K562 (cell line): ENCODE results near the gene TADA1. TPM values are rescaled to one million over a fixed set of nuclear protein-coding genes. Genes with fewer than 3 reads are reported as not detected.

Source experiments
- ETV6 ChIP-seq, 3 experiments: fragments of 150-350 bp in 1 of 3; sonication (generic) in 1 of 3; formaldehyde crosslinking in 1 of 3; IDR thresholded peaks; 2 replicates each; pipeline versions ENCODE4 v1.6.1 to v1.8.0; 2014 to 2022; ENCODE audit warnings: borderline replicate concordance in 2 of 3, low read depth in 2 of 3, antibody characterized with exemption in 1 of 3, low read length in 1 of 3, mild to moderate bottlenecking in 1 of 3, missing genetic modification reagents in 1 of 3
- FUS ChIP-seq: fragments of 200-400 bp; formaldehyde crosslinking; optimal IDR thresholded peaks from 2 replicates; pipeline ENCODE3; 2017; ENCODE audit warnings: low read depth, low read length
- GTF2F1 ChIP-seq: IDR thresholded peaks from 2 replicates; pipeline ENCODE4 v1.6.1; 2011; ENCODE audit warnings: low read depth, low read length, improper control_type of control experiment
- KLF1 ChIP-seq: fragments of 450-650 bp; IDR thresholded peaks from 2 replicates; pipeline ENCODE4 v1.6.1; 2016; ENCODE audit warnings: missing genetic modification characterization, missing compliant biosample characterization
- KLF16 ChIP-seq: IDR thresholded peaks from 2 replicates; pipeline ENCODE4 v1.6.1; 2016; ENCODE audit warnings: antibody characterized with exemption
- SP1 ChIP-seq: sonication (generic); formaldehyde crosslinking; IDR thresholded peaks from 2 replicates; pipeline ENCODE4 v1.8.1; 2022; ENCODE audit warnings: mild to moderate bottlenecking, missing genetic modification reagents
- ZNF263 ChIP-seq: sonication (generic); formaldehyde crosslinking; IDR thresholded peaks from 2 replicates; pipeline ENCODE4 v1.8.0; 2022; ENCODE audit warnings: mild to moderate bottlenecking, missing genetic modification reagents, borderline replicate concordance
- ZNF764 ChIP-seq: fragments of 250-450 bp; sonication (Bioruptor Pico); IDR thresholded peaks from 2 replicates; pipeline ENCODE4 v1.4.0; 2020; ENCODE audit warnings: low read depth, mild to moderate bottlenecking, moderate library complexity
- polyA plus RNA-seq, 8 experiments: library from polyadenylated mRNA; depleted of rRNA in 4 of 8; stranded (reverse) in 5 of 8; unstranded in 3 of 8; fragments of >200 nt; fragmentation: Nextera tagmentation in 2 of 8; fragmentation: Illumina TruSeq in 1 of 8; extraction: Ambion mirVana in 2 of 8; extraction: Trizol in 1 of 8; gene quantifications; 2 replicates each; pipeline versions ENCODE4 v1.2.1 to v1.2.3, GENCODE V29; 2011 to 2014; ENCODE audit warnings: inconsistent platforms in 1 of 8, missing spikeins in 1 of 8
- total RNA-seq, 7 experiments: library from RNA; depleted of rRNA in 6 of 7; stranded (reverse); fragments of >200 nt in 6 of 7; fragmentation: Illumina TruSeq in 2 of 7; extraction: Trizol in 2 of 7; gene quantifications; 2 replicates each; pipeline versions ENCODE4 v1.2.1 to v1.2.3, GENCODE V29; 2011 to 2021; ENCODE audit warnings: low replicate concordance in 1 of 7
- TF ChIP-seq, protein P1 (sequence below): fragments of 250-450 bp; sonication (Bioruptor Pico); IDR thresholded peaks from 2 replicates; pipeline ENCODE4 v1.5.0; 2022; ENCODE audit warnings: mild to moderate bottlenecking
- TF ChIP-seq, protein P2 (sequence below): fragments of 250-450 bp; sonication (Bioruptor Pico); IDR thresholded peaks from 2 replicates; pipeline ENCODE4 v1.4.0; 2020; ENCODE audit warnings: borderline replicate concordance
- TF ChIP-seq, protein P3 (sequence below): sonication (generic); formaldehyde crosslinking; IDR thresholded peaks from 2 replicates; pipeline ENCODE4 v1.8.1; 2023; ENCODE audit warnings: mild to moderate bottlenecking, missing genetic modification reagents
- TF ChIP-seq, protein P4 (sequence below), 2 experiments: fragments of 450-650 bp; IDR thresholded peaks; 2 replicates each; pipeline ENCODE4 v1.6.1; 2016; ENCODE audit warnings: mild to moderate bottlenecking in 2 of 2, borderline replicate concordance in 1 of 2, low read depth in 1 of 2, moderate library complexity in 1 of 2

Gene TADA1
- total and polyA plus RNA-seq, 9 of the 15 experiments (the other 6 are each of a cell fraction or from before 2014, with no cell fraction given), result 15.9 to 76.5 (median 28.7) TPM

DNA sequence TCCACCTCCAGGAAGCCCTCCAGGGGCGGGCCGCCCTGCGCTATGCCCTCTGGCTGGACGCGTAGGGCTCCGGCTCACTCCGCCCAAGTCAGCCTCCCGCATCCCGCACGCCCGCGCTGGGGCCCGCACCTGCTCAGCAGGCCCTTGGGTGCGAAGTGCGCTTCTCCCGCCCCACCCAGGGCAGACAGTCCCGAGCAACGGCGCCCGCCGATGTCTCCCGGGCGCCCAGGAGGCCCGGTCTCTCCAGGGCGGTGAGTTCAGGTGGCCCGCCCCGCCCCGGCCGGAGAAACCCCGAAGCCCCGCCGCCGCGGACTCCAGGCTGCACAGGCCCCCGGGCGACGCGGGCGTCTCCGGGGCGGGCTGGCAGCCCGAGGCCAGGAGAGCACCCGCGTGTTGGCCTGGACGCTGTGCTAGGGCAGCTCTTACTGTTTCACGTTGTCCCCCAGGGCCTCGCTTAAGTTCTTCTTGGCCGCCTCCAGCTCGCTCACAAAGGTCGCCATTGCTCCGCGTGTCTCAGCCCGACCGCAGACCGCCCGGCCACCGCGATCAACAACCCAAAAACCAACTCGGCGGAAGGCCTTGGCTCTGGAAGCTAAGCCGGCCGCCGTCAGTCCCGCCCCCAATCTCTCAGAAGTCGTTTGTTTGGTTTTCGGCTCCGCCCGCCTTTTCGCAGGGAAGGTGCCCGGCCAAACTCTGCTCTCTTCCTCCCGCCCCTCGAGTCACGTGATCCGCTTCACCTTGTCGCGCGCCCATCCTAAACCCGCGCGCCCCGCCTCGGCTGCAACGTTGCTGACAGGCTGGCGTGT lies at the start of gene TADA1 (continued):
- TF ChIP-seq, protein P1, sequence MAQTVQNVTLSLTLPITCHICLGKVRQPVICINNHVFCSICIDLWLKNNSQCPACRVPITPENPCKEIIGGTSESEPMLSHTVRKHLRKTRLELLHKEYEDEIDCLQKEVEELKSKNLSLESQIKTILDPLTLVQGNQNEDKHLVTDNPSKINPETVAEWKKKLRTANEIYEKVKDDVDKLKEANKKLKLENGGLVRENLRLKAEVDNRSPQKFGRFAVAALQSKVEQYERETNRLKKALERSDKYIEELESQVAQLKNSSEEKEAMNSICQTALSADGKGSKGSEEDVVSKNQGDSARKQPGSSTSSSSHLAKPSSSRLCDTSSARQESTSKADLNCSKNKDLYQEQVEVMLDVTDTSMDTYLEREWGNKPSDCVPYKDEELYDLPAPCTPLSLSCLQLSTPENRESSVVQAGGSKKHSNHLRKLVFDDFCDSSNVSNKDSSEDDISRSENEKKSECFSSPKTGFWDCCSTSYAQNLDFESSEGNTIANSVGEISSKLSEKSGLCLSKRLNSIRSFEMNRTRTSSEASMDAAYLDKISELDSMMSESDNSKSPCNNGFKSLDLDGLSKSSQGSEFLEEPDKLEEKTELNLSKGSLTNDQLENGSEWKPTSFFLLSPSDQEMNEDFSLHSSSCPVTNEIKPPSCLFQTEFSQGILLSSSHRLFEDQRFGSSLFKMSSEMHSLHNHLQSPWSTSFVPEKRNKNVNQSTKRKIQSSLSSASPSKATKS (CRISPR knock-in tag), result 0 out of 2 replicates have a peak, but pooled peaks have one; percentile 23
- TF ChIP-seq KLF1 (no peak; the same call in 1 of the 2 replicates), KLF16 (no peak), ZNF764 (CRISPR knock-in tag) (no peak), ETV6 (IDR thresholded peaks at IDR 0.05; ENCODE audit: borderline replicate concordance in 1 of 2, low read depth in 2 of 2, low read length in 1 of 2) (no peak), ETV6 (CRISPR knock-in tag; IDR thresholded peaks at IDR 0.05; ENCODE audit: borderline replicate concordance) (0 out of 2 replicates have a peak, but pooled peaks have one; percentile 78), FUS (peak; percentile 70), GTF2F1 (no peak; the same call in 1 of the 2 replicates), ZNF263 (CRISPR knock-in tag) (peak; percentile 34), SP1 (CRISPR knock-in tag) (peak; percentile 95)
- TF ChIP-seq, protein P2, sequence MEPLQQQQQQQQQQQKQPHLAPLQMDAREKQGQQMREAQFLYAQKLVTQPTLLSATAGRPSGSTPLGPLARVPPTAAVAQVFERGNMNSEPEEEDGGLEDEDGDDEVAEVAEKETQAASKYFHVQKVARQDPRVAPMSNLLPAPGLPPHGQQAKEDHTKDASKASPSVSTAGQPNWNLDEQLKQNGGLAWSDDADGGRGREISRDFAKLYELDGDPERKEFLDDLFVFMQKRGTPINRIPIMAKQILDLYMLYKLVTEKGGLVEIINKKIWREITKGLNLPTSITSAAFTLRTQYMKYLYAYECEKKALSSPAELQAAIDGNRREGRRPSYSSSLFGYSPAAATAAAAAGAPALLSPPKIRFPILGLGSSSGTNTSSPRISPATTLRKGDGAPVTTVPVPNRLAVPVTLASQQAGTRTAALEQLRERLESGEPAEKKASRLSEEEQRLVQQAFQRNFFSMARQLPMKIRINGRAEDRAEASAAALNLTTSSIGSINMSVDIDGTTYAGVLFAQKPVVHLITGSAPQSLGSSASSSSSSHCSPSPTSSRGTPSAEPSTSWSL, result no peak
- TF ChIP-seq, protein P3, sequence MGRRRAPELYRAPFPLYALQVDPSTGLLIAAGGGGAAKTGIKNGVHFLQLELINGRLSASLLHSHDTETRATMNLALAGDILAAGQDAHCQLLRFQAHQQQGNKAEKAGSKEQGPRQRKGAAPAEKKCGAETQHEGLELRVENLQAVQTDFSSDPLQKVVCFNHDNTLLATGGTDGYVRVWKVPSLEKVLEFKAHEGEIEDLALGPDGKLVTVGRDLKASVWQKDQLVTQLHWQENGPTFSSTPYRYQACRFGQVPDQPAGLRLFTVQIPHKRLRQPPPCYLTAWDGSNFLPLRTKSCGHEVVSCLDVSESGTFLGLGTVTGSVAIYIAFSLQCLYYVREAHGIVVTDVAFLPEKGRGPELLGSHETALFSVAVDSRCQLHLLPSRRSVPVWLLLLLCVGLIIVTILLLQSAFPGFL (CRISPR knock-in tag), result no peak
- TF ChIP-seq, protein P4, sequence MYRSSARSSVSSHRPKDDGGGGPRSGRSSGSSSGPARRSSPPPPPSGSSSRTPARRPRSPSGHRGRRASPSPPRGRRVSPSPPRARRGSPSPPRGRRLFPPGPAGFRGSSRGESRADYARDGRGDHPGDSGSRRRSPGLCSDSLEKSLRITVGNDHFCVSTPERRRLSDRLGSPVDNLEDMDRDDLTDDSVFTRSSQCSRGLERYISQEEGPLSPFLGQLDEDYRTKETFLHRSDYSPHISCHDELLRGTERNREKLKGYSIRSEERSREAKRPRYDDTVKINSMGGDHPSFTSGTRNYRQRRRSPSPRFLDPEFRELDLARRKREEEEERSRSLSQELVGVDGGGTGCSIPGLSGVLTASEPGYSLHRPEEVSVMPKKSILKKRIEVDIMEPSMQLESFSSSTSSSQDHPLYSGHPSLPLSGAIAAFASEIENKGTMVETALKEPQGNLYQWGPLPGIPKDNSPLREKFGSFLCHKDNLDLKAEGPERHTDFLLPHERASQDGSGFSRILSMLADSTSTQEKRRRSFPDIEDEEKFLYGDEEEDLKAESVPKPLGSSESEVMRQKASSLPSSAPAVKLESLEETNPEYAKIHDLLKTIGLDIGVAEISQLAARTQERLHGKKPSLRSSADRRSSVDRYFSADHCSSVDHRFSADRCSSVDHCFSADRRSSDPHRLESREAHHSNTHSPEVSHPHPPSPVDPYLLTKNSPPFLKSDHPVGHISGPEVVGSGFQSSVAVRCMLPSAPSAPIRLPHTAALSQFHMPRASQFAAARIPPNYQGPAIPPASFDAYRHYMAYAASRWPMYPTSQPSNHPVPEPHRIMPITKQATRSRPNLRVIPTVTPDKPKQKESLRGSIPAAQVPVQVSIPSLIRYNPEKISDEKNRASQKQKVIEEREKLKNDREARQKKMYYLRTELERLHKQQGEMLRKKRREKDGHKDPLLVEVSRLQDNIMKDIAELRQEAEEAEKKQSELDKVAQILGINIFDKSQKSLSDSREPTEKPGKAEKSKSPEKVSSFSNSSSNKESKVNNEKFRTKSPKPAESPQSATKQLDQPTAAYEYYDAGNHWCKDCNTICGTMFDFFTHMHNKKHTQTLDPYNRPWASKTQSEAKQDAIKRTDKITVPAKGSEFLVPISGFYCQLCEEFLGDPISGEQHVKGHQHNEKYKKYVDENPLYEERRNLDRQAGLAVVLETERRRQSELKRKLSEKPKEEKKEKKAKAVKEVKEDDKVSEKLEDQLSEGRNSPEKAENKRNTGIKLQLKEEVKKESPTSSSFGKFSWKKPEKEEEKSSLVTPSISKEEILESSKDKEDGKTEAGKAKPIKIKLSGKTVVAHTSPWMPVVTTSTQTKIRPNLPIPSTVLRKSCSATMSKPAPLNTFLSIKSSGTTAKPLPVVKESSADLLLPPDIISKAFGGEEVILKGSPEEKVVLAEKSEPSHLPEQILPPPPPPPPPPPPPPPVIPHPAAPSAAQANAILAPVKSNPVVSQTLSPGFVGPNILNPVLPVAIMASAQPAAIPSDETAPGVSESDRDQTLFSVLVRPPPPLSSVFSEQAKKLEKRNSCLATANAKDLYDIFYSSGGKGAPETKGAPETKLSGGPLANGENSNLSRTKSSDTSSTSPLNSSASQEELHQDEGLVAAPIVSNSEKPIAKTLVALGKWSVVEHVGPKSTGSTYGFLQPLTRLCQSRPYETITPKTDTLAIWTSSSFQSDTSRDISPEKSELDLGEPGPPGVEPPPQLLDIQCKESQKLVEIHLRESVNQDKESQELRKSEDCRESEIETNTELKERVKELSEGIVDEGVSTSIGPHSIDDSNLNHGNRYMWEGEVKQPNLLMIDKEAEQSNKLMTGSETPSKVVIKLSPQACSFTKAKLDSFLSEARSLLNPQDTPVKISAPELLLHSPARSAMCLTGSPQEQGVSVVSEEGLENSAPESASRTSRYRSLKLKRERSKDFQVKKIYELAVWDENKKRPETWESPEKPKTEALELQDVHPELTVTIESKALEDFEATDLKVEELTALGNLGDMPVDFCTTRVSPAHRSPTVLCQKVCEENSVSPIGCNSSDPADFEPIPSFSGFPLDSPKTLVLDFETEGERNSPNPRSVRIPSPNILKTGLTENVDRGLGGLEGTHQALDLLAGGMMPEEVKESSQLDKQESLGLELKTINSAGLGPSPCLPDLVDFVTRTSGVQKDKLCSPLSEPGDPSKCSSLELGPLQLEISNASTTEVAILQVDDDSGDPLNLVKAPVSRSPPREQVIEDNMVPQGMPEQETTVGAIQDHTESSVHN (IDR thresholded peaks at IDR 0.05; ENCODE audit: borderline replicate concordance in 1 of 2, low read depth in 1 of 2), result no peak
